Umbilical cord (tissue), 2 donors: ENCODE results near the gene SLC5A4. TPM values are rescaled to one million over a fixed set of nuclear protein-coding genes. Genes with fewer than 3 reads are reported as not detected.
A peak's percentile ranks its signal among the peaks of the same experiment; 100 is the strongest.
"Not testable (repeated sequence)": the region's sequence is repeated elsewhere in the genome, so short reads cannot be mapped to it uniquely, and the experiment has no call there.

Experiments used
- DNase-seq: peaks from one replicate; pipeline ENCODE4 v3.0.0-alpha.2; 2015; ENCODE audit warnings: low spot score
- total RNA-seq: library from RNA; depleted of rRNA; stranded (reverse); fragments of >200 nt; gene quantifications from one replicate; pipeline ENCODE4 v1.2.3, GENCODE V29; 2014; ENCODE audit warnings: low replicate concordance; ENCODE audit not compliant: insufficient read depth

SLC5A4 gene
- total RNA-seq, result not detected

DNA sequence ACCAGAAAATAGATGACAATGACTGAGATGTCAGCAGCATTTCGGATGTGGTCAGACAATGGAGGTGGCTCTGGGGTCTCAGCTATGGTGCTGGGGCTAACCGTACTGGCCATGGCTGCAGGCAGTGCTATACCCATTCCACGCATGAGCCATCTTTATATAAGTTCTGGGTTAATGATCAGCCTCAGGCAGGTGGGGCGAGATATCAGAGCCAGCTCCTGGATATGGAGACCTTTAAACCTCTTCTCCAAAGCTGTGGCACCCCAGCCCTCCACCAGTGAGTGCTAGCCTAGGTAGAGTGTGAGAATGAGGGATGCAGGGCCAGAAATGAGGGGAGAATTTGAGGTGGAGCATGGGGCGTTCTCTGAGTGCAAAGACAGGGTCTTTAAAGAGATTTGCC is at the start of gene SLC5A4:
TSS of gene SLC5A4 (minus strand) at position 131 of the 400 bp plus-strand sequence. CDS start at position 113, 18 bp downstream.
- DNase-seq, result no peak

DNA sequence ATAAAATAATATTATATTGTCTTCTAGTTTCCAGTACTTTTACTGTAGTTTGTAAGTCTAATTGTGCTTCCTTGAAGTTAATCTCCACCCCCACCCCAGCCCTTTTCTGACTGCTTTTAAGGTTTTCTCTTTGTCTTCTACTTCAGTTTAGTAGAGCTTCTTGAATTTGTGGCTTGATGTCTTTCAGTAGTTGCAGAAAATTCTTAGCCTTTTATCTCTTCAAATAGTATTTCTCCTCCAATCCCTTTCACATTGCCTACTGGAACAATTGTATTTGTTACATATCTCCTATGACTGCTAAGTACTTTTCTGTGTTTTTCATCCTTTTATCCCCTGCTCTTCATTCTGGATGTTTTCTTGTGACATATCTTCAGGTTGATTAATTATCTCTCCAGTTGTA is 38.8 kb upstream of the SLC5A4 start:
- DNase-seq, result not testable (repeated sequence)

DNA sequence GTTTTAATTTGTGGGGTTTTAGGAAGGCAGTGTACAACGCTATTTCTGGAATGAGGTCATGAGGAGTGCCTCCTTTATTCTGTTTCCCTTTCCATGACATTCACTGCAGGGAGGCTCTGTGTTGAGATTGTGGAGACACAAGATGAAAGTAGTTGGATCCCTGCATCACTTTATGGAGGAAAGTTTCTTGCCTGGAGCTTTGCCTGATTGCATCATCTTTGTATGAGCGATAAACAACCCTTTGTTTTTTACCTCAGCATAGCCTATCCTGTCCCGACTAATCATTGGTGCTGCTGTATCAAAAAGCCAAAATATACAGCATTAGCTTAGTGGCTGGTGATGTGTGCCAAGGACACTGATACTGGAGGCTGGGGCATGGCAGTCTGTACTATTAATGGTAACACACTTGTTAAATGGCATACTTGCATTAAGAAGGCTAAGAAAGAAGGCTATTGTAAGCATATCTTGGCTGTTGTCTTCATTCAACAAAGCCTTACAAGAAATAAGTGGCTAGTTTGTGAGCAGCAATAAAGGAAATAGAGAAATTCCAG is 31.2 kb upstream of the SLC5A4 start:
- DNase-seq, result no peak

DNA sequence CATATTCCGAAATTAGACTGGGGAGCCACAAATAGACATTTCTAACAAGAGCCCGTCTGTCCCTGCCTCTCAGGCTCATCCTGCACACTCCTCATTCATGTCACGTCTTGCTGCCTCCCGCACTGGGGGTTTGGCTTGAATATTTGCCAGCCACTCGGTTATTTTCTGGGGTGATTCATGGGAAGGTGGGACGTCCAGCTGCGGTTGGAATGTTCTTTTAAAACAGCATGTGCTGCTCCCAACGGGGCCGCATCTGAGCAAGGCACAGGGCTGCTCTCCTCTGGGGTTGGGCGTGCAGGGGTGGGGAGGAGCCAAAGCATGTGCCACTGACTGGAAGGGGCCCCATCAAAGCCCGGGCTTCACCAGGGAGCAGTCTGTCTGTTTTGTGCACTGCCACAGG is 25.9 kb upstream of the SLC5A4 start:
- peak; percentile 33 for DNase-seq

DNA sequence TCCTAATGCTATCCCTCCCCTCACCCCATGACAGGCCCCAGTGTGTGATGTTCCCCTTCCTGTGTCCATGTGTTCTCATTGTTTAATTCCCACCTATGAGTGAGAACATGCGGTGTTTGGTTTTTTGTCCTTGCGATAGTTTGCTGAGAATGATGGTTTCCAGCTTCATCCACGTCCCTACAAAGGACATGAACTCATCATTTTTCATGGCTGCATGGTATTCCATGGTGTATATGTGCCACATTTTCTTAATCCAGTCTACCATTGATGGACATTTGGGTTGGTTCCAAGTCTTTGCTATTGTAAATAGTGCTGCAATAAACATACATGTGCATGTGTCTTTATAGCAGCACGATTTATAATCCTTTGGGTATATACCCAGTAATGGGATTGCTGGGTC is 20.2 kb upstream of the SLC5A4 start:
- not testable (repeated sequence) for DNase-seq

DNA sequence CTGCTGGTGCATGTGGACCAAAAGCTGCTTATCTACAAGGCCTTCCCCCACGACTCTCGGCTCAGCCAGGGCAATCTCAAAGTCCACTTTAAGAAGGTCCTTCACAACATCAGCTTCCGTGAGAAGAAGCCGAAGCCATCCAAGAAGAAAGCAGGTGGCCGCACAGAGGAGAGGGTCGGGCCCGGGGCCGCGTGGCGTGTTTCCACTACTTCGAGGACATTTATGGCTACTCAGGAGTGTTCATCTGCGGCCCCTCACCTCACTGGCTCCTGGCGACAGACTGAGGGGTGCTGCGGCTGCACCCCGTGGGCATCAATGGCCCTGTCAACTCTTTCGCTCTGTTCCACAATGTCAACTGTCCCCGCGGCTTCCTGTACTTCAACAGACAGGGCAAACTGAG is 16.2 kb upstream of the SLC5A4 start:
- DNase-seq, result no peak

DNA sequence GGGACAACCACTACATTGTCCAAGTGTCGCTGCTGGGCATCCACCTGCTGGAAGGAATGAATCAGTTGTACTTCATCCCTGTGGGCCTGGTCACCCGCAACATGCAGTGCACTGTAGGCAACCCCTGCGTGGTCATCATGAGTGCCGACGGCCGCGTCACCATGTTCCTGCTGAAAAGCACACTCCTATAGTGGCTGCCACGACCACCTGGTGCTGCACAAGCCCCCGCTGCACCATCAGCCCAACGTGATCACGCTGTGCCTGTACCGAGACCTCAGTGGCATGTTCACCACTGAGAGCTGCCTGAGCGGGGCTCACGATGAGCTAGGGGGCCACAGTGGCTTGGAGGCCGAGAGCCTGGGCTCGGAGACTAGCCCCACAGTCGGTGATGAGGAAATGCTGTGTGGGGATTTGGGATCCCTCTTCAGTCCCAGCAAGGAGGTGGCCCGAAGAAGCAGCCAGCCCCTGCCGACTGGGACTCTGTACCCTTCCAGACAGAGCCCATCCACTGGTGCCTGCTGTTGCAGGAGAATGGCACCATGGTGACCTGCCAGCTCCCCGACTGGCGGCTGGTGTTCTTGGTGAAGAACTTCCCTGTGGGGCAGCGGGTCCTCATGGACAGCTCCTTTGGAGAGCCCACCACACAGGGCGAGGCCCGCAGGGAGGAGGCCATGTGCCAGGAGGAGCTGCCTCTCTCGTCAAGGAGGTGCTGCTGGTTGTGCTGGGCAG is 15.7 kb upstream of the SLC5A4 start:
- no peak for DNase-seq

DNA sequence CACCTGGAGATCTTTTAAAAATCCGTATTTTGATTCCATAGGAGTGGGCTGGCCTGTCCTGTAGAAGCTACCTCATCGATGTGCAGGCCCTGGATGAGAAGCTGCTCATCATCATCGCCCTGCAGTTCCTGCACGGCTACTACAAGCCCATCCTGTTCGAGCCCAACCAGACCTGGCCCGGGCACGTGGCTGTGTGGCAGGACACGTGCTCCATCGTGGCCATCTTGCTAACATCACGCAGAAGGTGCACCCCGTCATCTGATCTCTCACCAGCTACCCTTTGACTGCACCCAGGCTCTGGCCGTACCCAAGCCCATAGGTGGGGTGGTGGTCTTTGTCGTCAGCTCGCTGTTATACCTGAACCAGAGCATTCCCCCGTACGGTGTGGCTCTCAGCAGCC is 14.2 kb upstream of the SLC5A4 start:
- no peak for DNase-seq

DNA sequence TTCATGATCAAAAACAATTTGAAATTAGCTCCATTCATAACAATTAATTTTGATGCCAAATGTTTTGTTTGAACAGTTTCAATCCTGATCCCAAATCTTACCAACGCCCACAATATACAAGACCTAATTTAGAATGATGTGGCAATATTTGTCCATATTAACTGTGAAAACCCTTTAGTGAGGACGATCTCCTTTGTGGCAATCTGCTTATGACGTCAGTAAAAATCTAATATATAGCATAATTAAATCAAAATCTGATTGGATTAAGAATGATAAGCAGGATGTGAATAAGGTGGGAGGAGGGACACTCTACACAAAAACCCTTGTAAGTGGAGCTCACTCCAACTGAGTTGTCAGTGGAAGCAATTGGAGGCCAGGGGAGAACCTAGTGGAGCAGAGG is 11.9 kb upstream of the SLC5A4 start:
- no peak for DNase-seq

DNA sequence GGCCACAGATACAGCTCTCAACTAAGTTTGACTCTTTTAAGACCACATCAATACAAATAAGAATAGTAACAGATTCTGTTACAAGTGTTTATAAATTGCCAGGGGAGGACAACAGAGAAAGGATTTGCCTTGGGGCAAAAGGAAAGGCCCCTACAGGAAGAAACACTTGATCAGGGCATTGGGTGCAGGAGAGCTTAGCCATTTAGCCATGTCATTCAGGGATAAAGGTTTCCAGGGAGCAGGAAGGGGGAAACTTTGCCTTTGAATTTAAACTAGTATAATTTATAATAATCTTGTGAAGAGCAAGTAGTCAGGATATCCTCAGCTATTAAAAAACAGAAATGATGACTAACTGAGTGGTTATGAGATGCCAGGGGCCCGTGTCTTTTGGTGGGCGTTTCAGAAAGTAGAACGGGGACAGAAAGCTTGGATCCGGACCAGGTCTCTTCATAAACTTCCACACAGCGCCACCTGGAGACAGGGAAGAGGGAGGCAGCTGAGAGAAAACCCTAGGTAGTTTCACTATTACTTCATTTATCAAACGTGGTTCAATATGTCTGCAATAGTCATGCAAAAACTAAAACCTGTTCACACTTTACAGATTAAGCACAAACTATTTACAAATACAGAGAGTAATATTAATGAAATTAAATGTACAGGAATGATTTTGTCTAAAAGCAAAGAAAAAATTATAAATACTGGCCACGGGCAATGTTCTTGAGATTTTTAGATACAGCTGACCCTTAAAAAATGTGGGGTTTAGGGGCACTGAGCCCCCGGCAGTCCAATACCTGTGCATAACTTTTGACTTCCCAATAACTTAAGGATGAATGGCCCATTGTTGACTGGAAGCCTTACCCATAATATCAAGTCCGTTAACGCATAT is 11.0 kb upstream of the SLC5A4 start:
- peak; percentile 83 for DNase-seq

DNA sequence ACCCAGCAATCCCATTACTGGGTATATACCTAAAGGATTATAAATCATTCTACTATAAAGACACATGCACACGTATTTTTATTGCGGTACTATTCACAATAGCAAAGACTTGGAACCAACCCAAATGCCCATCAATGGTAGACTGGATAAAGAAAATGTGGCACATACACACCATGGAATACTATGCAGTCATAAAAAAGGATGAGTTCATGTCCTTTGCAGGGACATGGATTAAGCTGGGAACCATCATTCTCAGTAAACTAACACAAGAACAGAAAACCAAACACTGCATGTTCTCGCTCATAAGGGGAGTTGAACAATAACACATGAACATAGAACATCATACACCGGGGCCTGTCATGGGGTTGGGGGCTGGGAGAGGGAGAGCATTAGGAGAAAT is 8.5 kb upstream of the SLC5A4 start:
- not testable (repeated sequence) for DNase-seq

DNA sequence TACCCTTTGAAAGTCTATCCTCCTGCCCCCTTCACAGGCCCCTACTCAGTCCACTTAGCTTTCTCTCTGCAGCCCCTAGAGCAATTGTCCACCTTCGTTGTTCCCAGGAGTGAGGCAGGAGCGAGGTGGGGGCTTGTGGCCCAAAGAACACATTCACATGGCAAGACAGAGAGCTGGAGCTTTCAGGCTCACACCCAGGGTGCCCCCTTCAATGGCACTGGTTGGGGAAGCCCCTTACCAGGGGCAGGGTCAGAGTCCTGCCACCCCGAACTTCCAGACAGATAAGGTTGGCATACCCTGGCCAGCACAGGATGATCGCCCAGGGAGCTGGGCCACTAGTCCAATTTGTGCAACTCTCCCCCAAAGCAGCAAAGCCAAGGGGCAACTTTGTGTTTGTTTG is 6.2 kb upstream of the SLC5A4 start:
- DNase-seq, result no peak

DNA sequence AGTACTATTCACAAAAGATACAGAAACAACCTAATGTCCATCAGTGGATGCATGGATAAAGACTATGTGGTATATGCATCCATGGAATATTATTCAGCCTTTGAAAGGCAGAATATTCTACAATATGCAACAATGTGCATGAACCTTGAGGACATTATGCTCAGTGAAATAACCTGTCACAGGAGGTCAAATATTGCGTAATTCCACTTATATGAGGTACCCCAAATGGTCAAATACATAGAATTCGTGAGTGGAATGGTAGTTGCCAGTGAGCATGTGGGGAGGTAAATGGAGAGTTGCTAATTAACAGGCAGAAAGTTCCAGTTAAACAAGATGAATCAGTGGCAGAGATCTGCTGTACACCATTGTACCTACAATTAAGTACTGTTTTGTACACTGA is 3.6 kb upstream of the SLC5A4 start:
- DNase-seq, result no peak

DNA sequence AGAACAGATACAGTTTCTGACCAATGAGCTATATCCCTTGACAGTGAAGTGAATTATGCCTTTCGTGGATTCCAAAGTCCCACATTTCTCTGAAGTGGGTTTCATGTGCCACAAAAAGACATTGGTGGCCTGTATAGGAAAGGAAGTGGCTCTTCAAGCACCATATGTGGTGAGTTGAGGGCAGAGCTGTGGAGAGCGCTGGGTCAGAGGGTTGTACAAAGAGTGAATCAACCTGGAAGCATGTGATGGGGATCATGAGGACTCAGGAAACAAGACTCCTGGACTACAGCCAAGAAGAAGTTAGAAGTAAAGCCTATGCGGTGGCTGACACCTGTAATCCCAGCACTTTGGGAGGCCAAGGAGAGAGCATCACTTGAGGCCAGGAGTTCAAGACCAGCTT is 579 bp upstream of the SLC5A4 start:
- DNase-seq, result no peak

DNA sequence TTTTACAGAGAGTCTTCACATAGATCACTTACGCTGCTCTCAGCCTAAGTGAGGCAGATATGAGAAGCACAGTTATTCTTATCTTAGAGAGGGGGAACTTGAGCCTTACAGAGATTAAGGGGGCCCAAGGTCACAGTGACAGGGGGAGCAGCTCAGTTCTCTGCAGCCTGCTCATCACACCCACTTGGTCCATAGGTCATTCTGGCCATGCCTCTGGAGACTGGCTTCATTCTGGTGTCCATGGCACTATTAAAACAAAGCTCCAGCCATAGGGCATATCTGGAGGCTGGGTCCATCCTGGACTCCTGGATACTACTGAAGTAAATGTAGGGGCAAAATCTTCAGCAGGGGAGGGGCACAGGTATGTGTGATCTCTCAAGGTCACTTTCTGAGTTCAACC is 5.9 kb downstream of the SLC5A4 start:
- DNase-seq, result no peak

DNA sequence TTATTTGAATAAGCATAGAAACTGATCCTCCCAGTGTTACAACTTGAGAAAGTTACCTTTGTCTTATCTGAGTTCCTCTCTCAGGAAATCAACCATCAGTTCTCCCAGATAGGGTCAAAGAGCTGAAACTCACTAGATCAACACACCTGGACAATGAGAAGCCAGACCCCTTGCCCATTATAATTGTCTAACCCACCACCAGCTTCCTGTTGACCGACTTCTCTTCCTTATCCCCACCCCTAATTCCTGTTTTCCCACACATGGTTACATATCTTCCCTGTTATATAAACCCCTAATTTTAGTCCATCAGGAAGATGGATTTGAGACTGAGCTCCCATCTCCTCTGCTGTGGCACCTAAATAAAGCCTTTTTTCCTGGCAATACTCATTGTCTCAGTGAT is 6.9 kb downstream of the SLC5A4 start:
- no peak for DNase-seq

DNA sequence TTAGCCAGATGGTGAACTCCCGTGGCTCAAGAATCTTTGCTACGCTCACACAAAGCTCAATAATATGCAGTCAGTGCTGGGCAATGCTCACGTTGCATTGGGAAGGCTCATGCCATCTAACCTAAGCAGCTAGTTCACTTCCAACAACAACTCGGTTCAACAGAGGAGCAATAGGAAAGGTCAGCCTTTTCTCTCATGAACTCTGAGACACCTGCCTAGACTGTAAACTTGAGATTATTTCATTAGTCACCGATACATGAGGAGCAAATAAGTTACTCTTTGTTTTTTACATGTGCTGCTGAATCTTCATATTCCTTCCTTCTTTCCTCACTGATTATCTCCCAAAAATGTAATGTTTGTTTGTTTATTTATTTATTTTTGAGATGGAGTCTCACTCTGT is 9.0 kb downstream of the SLC5A4 start:
- no peak for DNase-seq

DNA sequence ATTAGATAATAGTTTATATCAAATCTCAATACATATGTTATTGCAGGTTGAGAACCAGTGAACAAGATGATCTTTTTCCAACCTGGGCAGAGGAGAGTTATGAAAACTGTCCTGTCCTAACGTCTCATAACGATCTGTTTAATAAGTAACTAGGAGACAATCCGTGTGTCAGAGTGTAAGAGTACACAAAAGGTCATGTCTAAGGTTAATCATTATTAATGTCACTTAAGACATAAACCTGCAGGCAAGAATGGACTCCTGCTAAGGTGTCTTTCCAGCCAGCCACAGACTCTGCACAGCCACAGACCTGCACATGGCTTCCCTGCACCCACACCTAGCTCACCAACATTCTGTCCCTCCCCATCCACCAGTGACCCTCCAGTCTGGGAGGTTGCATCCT is 10.1 kb downstream of the SLC5A4 start:
- no peak for DNase-seq

DNA sequence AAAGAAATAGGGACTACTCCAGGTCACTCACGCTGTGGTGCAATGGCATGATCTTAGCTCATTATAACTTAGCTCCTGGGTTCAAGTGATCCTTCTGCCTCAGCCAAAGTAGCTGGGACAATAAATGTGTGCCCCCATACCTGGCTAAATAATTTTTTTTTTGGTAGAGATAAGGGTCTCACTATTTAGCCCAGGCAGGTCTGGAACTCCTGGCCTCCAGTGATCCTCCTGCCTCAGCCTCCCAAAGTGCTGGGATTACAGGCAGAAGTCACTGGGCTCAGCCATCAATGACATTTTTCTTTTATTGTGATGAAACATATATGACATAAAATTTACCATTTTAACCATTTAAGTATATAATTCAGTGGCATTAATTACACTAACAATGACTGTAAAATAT is 10.6 kb downstream of the SLC5A4 start:
- DNase-seq, result no peak

DNA sequence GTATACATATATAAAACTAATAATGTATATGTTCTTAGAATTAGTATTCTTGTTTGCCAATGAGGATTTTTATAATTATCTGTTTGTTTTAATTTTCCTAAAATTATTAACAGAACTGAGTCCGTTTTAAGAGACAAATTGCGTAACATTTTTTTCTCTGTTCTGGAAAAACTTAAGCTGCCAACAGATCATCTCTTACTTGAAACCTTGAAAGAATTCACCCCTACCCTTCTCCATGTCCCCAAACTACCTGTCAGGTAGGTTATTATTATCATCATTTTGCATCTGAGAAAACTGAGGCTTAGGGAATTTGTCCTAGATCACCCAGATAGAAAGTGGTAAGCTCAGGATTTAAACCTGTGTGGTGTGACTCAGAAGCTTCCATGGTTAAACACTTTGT is 14.7 kb downstream of the SLC5A4 start:
- DNase-seq, result no peak

DNA sequence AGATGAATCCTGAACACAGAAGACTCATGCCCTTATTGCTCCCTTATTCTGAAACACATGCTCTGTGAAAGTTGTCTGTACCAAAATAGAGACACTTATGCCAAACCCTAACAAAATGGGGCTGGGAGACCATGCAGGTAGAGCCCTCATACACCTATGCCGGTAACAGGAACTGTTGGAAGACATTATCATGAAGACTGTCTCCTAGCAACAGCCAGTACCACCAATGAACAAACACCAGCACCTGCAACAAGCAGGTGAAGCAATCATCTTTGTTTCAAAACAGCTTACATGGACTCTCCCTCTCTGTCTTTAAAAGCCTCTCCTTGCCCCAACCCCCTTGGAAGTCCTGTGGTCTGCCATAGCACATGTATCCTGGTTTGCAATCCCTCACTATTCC is 17.2 kb downstream of the SLC5A4 start:
- DNase-seq, result no peak

DNA sequence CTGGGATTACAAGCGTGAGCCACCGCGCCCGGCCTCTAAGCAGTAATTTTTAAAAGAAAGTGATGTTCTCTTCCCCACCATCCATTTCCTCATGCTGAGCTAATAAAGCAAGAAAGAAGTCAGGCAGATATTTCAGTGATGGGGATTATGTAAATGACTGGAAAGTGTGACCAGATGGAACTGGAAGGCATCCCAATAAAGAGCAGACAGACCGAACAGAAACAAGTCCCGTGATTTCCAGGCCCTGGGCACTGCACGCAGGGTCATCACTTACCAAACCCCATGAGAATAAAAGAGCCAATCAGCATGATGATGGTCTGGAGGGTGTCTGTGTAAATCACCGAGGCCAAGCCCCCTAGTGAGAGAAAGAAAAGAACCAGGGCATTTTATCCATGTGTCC is 18.2 kb downstream of the SLC5A4 start:
- DNase-seq, result no peak

DNA sequence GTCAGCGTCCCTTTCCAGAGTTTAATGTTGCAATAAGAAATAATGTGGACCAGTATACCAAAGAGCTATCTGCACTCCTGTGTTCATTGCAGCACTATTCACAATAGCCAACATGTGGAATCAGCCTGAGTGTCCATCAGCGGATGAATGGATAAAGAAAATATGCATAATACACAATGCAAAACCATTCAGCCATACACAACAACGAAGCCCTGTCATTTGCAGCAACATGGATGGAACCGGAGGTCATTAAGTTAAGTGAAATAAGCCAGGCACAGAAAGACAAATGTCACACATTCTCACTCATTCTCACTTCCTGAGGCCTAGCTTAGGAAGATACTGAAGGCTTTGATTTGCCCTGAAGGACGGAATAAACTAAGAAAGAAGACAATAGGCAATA is 22.1 kb downstream of the SLC5A4 start:
- no peak for DNase-seq
